ENCODE measurements around the gene OSMR.

Gene OSMR

DNA sequence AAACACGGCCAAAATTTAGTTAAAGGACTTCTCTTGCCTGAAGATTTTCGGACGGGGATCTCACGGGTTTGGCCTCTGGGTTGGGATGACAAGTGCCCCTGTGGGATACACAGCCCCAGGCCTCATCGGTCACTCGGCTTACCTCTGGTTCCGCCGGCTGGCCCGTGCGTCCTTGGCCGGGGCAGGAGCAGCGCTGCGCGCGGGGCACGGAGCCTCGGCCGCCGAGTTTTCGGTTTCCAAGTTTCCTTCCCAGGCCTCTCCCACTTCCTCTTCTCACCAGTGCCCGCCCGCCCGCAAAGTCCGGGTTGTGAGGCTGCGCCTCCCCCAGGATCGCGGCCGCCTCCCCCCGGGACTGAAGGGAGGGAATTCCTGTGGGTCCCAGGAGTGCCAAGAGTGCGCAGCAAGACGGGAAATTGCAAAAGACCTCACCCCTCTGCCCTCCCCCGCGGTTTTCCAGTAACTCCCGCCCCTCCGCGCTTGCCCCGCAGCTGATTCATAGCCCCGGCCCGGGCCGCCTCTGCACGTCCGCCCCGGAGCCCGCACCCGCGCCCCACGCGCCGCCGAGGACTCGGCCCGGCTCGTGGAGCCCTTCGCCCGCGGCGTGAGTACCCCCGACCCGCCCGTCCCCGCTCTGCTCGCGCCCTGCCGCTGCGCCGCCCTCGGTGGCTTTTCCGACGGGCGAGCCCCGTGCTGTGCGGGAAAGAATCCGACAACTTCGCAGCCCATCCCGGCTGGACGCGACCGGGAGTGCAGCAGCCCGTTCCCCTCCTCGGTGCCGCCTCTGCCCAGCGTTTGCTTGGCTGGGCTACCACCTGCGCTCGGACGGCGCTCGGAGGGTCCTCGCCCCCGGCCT is at the start of gene OSMR:
TSS of gene OSMR (plus strand) at position 487 of the 853 bp plus-strand sequence. CDS start 23,033 bp downstream, outside the sequence.
- peak; percentile 96 for DNase-seq (ENCODE audit: low read depth)

DNA sequence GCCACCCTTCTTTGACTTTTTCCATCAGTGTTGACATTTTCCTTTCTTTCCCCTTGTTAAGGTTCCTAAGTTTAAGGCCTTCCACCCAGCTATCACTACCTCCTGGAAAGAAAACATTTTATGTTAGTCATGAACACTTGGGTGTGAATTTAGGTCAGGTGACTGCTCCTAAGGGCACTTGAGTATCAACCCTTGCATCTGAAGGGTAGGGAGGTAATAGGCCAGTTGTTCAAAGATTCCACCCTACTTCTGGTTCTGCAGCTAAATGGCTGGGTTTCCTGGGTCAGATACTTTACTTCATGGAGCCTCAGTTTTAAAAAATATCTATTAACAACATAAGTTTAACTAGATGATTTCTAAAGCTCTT is 49.1 kb upstream of the OSMR start:
- DNase-seq (ENCODE audit: low read depth), result no peak

DNA sequence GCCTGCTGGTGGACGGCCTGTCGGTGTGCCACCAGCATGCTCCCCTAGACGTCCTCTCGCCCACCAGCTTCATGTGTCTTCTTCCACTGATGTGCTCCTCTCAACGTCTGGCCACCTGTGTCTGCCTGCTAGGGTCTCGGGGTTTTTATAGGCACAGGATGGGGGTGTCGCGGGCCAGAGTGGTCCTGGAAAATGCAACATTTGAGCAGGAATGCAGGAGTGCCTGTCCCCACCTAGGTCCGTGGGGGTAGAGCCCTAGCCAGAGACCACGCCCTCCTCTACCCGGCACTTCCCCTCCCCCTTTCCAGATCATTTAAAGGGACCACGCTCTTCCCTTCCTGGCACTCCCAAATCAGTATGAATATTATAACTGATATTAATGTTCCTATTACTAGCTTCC is 48.0 kb upstream of the OSMR start:
- DNase-seq (ENCODE audit: low read depth), result no peak

DNA sequence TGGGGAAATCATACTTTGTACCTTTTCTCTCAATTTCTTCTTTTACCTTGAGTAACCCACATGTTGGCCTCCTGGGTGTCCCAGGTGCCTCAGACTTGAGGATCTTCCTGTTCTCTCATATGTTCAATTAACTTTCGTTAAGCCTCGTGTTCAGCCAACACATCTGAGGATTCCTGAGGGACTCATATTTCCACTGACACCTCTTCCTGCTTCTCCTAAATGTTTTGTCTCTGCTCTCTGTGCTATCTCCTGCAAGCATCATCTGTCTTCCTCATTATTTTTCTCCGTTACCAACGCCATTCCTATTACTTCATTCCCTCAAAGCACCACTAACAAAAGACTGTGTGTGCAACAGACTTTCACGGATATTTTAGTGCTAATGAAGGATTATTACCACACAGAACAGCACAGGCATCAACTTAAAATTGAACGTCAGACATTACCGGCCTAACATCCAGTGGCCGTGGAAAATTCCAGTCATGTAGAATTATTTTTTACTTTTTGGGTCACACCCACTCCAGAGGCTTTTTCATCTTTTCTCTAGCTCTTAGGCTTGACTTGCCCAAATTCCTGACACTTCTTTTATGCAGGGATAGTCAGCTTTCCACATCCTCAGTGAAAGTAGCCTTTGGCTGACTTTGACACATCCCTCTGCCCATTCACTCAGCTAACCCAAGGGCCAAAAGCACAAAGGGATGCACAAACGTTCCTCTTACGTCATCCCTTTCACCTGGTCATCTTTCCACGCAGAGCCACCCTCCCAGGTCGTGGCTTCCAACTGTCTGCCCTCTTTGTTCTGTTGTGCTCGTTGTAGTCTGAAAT is 46.0 kb upstream of the OSMR start:
- DNase-seq (ENCODE audit: low read depth), result no peak

DNA sequence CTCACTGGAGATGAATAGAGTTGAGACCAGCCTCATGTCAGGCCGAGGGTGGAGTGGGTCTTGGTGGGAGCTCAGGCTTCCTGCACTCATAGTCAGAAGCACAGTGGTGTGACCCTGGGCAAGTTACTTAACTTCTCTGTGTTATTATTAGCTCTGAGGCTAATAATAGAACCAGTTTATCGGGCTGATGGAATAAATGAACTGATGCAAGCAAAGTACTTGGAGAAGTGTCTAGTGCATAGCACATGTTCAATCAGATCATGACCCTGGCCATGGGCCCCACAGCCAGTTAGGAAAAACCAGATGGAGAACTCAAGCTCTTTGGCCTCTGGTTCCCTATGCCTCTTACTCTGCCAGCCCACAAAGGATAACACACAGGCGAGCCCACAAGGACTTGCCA is 45.3 kb upstream of the OSMR start:
- no peak for DNase-seq (ENCODE audit: low read depth)

DNA sequence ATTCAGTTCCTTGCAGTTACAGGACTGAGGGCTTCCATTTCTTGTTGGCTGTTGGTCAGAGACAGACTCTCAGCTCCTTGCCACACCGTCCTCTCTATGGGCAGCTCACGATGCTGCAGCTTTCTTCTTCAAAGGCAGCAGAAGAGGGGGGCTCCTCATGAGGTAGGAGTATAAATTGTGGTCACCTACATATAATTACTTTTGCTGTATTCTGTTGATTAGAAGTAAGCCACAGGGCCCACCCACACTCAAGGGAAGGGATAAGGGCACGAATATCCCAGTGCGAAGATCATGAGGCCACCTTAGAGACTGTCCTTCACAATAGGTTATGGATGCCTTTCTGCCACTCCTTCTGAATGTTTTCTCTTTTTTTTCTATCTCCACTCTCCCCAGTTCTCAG is 43.7 kb upstream of the OSMR start:
- no peak for DNase-seq (ENCODE audit: low read depth)

DNA sequence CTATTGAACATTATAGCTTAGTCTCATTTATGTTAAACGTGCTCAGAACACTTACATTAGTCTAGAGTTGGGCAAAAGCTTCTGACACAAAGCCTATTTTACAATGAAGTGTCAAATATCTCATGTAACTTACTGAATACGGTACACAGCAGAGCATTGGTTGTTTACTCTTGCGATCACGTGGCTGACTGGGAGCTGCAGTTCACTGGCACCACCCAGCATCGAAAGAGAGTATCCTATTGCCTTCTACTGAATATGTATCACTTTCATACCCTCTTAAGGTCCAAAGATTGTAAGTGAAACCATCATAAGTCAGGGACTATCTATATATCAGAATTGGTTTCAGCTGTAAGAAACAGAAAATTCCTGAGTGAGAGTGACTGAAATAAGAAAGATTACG is 42.6 kb upstream of the OSMR start:
- no peak for DNase-seq (ENCODE audit: low read depth)

DNA sequence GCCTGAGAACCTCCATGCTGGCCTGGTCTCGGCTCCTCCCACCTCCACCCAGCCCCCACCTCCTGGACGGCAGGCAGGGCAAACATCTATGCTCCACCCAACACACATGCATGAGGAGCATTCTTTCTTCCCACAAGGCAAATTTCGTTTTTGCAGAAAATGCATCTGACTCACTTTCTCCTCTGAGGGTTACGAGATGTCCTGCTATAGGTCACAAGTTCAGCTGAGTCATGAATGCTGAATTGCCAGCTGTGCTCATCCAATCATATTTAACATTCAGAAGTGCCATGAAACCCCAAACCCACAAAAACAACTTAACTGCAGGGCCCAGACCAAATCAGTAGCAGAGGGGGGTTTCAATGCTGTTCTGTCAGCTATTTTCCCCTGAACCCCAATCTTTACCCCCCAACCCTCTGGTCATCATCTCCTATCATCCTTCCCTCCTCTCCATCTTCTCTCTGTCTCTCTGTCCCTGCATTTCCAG is 39.0 kb upstream of the OSMR start:
- peak; percentile 99 for DNase-seq (ENCODE audit: low read depth)

DNA sequence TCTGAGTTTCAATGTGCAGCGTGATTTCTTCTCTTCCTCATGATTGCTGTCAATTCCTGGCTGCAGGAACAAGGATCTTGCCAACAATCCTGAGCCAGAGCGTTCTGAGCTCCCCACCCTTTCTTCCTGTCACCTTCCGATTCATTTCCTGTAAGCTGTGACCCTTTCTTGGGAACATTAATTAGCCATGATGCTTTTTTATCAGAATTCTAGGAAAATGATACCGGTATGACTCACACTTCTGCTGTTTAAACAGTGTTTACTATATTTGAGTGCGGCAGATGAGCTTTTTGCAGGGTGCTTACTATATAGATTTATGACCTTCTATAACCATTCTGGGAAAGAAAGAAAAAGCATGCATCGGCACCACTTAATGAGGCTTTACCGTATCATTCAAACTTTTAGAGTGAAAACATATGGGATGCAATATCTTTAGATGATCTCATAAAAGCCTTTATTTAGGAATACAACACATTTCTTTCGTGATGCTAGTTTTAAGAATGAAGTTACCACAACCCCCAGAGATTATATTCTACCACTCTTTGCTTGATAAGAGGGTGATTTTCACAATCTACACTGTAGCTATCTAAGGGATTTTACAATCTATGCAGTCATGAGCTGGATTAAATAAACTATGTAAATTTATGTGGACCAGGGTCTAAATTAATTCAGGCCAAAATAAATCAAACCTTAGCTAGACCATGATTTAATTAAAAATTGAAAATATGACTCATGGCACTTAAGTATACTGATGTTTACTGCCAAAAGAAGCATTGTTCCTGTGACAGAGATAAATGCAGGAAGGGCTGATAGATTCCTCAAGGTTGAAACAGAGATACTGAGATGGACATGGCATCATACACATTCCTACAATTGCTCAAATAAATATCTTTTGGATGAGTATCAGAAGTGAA is 38.0 kb upstream of the OSMR start:
- peak; percentile 92 for DNase-seq (ENCODE audit: low read depth)

DNA sequence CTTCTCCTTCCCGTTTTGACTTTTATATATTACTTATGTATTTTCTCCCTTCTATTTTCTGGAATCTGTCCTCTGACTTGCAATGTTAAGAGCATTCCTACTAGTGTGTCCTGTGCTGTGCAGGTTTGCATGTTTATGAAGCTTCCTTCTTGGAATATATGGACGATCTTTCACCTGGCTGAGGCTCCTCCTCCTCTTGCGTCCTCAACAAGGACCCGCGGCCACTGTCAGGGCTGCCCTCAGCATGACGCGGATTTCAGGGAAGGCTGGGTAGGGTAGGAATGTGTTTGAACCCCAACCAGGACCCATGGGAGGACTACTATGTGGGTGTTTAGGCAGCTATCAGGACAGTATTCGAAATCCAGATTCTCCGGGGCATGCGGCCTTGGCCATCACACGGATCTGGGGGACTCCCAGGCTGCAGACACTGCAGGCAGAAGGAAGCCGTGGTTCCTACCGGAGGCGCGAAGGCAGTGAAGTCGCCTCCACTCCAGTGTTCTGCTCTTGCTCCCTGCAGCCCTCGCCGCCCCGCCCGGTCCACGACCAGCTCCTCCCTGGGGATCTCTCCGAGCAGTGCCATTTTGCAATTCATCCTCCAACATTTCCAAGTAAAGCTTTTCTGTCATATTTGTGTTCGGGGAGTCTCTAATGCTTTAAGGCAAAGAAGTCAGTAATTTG is 37.0 kb upstream of the OSMR start:
- DNase-seq (ENCODE audit: low read depth), result no peak

DNA sequence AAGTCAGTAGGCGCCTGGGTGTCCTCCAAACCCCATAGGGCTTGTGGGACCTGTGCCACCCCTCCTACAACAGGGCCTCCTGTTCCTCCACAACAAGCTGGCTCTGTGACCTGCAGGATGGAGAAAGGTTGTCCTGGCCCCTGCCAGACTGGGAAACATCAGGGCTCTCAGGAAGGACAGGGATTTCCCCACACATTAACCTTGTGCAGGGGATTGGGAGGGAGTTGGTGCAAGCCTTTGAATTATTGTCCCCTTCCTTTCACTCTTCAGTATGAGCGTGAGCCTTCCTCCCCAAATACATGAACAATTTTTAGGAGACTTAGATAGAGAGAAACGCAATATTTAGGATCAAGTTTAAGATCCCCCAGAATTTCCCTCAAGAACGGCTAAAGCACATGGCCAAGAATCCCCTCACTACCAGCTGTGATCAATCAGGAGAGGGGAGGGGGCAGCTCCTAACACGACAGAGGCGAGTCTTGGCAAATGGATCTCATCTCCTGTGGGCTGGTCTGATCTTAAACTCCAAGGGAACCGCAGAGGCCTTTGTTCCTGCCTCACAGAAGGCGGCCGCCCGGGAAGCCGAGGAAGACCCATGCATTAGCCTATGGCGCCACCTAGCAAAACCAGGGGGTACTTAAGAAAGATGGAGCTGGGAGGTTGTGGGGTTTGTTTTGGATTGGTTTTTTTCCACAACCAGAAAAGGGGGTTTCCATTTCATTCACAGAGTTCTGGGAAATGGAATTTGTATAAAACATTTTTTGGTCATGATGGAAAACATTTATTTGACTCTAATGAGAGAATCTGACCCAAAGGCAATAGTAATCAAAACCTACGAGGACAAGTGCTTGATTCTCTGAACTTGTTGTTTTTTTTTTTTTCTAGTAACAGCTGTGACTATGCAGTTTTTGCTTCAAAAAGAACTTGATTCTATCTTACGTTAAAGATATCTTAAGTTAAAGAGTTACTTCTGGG is 36.1 kb upstream of the OSMR start:
- DNase-seq (ENCODE audit: low read depth), result peak; percentile 68

DNA sequence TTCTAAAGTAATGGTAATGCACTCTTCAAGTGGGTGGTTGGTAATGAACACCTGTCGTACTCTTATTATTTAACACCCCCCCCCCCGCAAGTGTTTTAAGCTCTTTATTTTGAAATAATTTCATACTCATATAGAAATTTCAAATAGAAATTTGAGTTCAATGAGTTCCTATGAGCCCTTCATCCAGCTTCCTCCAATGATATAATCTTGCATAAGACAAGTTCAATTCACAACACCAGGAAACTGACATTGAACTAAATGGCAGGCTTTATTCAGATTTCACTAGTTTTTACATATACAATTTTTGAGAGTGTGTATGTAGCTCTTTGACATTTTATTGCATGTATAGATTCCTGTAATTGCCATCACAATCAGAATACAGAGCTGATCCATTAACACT is 30.9 kb upstream of the OSMR start:
- DNase-seq (ENCODE audit: low read depth), result no peak

DNA sequence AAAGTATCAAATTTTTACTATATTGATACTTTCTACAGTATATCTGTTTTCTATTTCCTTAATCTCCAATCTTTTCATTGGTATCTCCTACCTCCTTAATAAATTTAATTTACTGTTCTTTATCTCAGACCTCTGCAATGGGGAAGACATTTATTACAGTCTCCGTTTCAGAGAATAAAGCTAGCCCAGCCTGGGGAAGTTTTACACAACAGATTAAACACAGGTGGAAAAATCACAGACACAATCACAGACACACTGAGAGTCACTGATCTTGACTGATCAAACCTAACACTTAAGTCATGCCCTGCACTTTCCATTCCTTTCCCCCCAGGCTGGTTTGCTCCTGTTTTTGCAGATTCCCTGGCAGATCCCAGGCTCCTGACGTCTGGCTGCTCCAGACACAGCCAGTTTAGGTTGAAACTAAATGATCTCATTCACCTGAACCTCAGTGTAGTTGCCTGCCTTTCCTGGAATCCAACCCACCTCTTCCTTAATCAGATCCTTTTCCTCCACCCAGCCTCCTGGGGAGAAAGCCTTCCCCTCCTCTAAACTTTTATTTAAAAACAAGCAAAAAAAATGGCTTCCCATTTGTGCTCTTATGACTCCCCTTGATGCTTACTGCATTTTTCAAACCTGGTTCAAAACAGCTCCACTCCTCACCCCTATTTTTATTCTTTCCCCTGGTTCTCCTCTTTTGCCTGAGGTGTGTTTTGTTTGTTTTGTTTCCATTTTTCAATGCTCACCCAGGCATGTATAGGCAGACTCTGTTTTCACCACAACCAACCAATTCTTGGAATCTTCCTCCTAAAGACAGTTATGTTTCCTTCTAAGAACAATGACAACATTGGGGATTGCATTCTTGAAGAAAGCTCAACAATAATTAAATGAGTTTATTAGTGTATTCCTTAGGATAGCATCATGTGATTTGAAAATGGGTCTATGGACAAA is 29.5 kb upstream of the OSMR start:
- no peak for DNase-seq (ENCODE audit: low read depth)

DNA sequence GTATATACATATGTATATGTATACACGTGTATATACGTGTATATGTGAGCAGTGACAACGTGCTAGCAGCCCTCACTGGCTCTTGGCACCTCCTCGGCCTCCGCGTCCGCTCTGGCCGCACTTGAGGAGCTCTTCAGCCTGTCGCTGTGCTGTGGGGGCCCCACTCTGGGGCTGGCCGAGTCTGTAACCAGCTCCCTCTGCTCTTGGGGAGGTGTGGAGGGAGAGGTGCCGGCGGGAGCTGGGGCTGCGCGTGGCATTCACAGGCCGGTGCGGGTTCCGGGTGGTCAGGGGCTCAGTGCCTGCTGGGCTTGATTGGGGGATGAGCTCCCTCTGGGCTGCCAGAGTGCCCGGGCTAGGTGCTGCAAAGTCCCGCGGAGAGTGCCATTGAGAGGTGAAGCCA is 24.1 kb upstream of the OSMR start:
- no peak for DNase-seq (ENCODE audit: low read depth)

DNA sequence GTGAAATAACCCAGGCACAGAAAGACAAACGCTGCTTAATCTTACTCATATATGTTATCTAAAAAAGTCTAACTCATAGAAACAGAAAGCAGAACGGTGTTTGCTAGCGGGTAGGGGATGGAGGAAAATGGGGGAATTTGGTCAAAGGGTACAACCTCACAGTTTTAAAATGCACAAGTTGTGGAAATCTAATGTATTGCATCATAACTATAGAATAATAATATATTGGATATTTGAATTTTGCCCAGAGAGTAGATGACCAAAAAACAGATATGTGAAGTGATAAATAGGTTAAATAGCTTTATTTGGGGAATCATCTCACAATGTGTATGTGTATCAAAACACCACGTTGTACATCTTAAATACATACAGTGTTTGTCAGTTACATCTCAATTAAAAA is 22.3 kb upstream of the OSMR start:
- DNase-seq (ENCODE audit: low read depth), result no peak

DNA sequence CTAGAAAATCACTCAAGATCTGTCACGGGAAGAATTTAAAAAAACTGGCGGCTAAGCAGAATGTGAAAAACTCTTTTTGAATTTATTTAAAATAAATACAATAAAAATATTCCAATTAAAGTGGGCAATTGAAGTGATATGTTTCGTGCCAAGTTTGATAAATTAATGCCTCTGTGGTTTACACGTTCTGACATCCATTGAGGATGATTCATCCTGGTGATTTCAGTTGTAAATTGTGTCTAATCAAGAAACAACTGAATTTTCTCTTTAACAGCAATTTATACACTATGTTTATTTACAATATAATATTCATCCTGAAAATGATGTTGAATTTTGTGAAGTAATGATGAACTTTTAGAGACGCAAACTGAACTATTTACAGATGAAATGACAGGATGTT is 21.0 kb upstream of the OSMR start:
- DNase-seq (ENCODE audit: low read depth), result no peak

DNA sequence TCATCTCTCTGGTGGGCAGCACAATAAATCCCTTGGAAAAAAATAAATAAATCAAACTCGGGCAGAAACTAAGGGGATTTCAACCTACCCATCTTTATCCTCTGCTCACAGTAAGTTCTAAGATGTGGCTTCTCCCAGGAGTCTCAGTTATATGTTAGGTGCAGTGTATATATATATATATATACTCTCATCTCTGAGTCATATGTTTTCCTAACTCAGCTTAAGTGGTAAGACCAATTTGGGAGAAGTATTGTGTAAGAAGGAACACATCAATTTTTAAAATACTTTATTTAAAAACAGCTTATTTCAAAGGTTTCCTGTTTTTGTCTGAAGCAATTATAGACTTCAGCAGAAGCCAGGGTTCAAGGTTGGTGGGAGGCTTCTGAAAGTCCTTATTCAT is 20.3 kb upstream of the OSMR start:
- DNase-seq (ENCODE audit: low read depth), result no peak

DNA sequence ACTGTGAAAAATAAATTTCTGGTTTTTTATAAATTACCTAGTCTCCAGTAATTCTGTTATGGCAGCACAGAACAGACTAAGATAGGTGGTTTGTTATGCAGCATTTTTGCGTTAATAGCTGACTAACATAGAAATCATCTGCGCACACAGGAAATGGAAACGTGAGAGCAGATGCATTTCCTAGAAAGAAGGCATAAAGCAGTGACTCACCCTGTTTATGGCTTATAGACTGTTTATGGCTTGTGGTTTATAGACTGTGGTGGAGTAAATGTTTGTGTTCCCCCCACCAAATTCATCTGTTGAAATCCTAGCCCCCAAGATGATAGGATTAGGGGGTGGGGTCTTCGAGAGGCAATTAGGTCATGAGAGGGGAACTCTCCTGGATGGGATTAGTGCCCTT is 18.3 kb upstream of the OSMR start:
- DNase-seq (ENCODE audit: low read depth), result no peak

DNA sequence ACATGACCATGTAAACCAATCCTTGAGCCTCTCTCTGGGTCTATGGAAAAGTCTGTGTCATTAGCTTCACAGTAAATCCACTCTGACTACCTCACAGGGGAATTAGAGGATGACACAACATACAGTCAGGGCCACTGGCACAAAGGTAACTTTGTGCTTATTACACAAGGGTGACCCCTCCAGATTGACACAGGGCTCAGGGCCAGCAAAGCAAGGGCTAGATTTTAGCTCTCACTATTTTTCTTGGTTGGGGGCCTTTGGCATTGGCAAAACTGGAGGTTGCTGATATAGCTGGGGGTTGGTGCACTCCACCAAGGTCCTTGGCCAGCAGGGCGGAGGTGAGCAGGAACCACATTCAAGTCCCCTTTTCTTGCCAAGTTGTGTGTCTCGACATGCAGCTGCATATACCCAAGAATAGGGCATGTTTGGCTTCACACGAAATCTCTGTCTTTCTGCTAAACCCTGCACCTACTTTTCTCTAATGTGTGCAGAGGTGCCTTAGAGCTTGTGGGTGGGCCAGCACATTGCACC is 15.2 kb upstream of the OSMR start:
- DNase-seq (ENCODE audit: low read depth), result no peak

Data from HS-5 (cell line).